ENCODE data around the gene SFXN5. TPM values are rescaled to one million over a fixed set of nuclear protein-coding genes. Genes with fewer than 3 reads are reported as not detected.

Gene SFXN5
- total and polyA plus RNA-seq, 2 of the 8 experiments (the other 6 are each of a cell fraction or from before 2014, with no cell fraction given), result 29.3 to 33.1 TPM

DNA sequence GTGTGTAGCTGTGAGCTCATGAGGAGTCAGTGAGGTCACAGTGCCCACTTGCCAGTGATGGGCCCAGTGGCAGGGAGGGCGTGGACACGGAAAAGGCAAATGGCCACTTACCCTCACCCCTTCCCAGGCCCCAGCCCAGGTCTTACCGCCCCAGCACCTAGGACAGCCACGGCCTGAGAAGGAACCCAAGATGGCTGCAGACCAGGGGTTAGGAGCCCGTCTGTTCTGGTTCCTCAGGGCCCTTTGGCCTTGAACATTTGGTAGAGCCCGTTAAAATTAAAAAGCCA lies 80.1 kb downstream of the SFXN5 start:
- H3K4me1 ChIP-seq (replicated peaks in 1 of 4; ENCODE audit: control insufficient read depth in 3 of 4, insufficient read depth in 4 of 4, low read length in 3 of 4), result peaks cover 0 to 2% (median 0%) of the 10 kb centered on the region in 4 experiments; a peak in 3 of 7 replicates
- H3K9me3 ChIP-seq (ENCODE audit: insufficient read depth in 2 of 2, low read depth in 1 of 2, low read length in 1 of 2), result no peaks in the 10 kb centered on the region
- no peak overlapping the region for H3K18ac ChIP-seq (ENCODE audit: extremely low read depth, low read length)
- no peak overlapping the region for H3K23ac ChIP-seq (ENCODE audit: insufficient read length)
- POLR2A ChIA-PET (ENCODE audit: partially characterized antibody), result interaction anchor here (1.3 kb wide), 1 partner anchor 80 kb away, joined by 3 read pairs; the partner anchor contains the start of gene SFXN5
- H3K4ac ChIP-seq (replicated peaks; ENCODE audit: insufficient read length, low read depth, low read length), result peak overlapping the region; percentile 33
- no peak overlapping the region for H3K4me2 ChIP-seq (ENCODE audit: insufficient read depth in 1 of 2, low read depth in 2 of 2, low read length in 2 of 2)
- H3K14ac ChIP-seq (ENCODE audit: insufficient read length), result no peak overlapping the region
- CTCF ChIA-PET (ENCODE audit: partially characterized antibody), result interaction anchor here (1.0 to 9.0 kb wide), 32 partner anchors 7 to 221 kb away, joined by 3 to 86 read pairs (median 5); no protein-coding TSS in a partner anchor
- no peak overlapping the region for H3K27ac ChIP-seq (ENCODE audit: low read depth, low read length)
- no peak overlapping the region for H4K91ac ChIP-seq (replicated peaks; ENCODE audit: insufficient read length, low read length)
- H2AK5ac ChIP-seq (ENCODE audit: low read depth, low read length), result no peak overlapping the region
- H3K56ac ChIP-seq (replicated peaks; ENCODE audit: insufficient read length, low read depth, low read length), result no peak overlapping the region
- H4K5ac ChIP-seq (ENCODE audit: insufficient read length, low read depth, low read length), result no peak overlapping the region
- H3K4me3 ChIP-seq (ENCODE audit: extremely low read depth in 1 of 4, insufficient read depth in 2 of 4, low read depth in 3 of 4, low read length in 4 of 4), result no peak overlapping the region
- H4K20me1 ChIP-seq (replicated peaks in 1 of 2; ENCODE audit: control insufficient read depth in 1 of 2, insufficient read depth in 2 of 2, low read length in 2 of 2), result peaks cover 2% of the 10 kb centered on the region in 2 experiments
- H3K9ac ChIP-seq (replicated peaks in 1 of 4; ENCODE audit: extremely low read depth in 1 of 4, low read depth in 3 of 4, low read length in 3 of 4), result no peak overlapping the region
- no peak overlapping the region for H2BK12ac ChIP-seq (ENCODE audit: low read depth, low read length)
- H2AFZ ChIP-seq (ENCODE audit: low read length), result no peak overlapping the region
- DNase-seq (ENCODE audit: low read depth in 1 of 2, low spot score in 2 of 2), result peak in 1 of 2 experiments; percentile 35
- 95% methylated on average over 6 of the region's 6 CpGs; no CpG with 5 or more reads in 1 of the 2 experiments for WGBS, 2 experiments (ENCODE audit: extremely low coverage in 1 of 2, insufficient coverage in 1 of 2, insufficient read length in 1 of 2, insufficient replicate concordance in 2 of 2, low coverage in 1 of 2, low lambda C conversion rate in 2 of 2, missing lambda C conversion rate in 1 of 2)
- H2BK20ac ChIP-seq (ENCODE audit: low read length), result no peak overlapping the region
- H2BK5ac ChIP-seq (ENCODE audit: low read depth, low read length), result no peak overlapping the region
- H4K8ac ChIP-seq (ENCODE audit: extremely low read depth, insufficient read depth, low read length), result no peak overlapping the region
- TF ChIP-seq MAX (IDR thresholded peaks at IDR 0.05) (no peak), TAF7 (optimal IDR thresholded peaks at IDR 0.05; ENCODE audit: borderline replicate concordance, low read depth, low read length) (no peak), SIX5 (IDR thresholded peaks at IDR 0.05; ENCODE audit: low read depth, low read length) (no peak), RXRA (IDR thresholded peaks at IDR 0.05; ENCODE audit: insufficient read depth, low read depth, low read length) (no peak), CTBP2 (IDR thresholded peaks at IDR 0.05; ENCODE audit: borderline replicate concordance, insufficient read depth, insufficient read length, low read length) (no peak), JUND (IDR thresholded peaks at IDR 0.05; ENCODE audit: low read length) (no peak), CREB1 (IDR thresholded peaks at IDR 0.05) (no peak)
- TF ChIP-seq, protein P1, sequence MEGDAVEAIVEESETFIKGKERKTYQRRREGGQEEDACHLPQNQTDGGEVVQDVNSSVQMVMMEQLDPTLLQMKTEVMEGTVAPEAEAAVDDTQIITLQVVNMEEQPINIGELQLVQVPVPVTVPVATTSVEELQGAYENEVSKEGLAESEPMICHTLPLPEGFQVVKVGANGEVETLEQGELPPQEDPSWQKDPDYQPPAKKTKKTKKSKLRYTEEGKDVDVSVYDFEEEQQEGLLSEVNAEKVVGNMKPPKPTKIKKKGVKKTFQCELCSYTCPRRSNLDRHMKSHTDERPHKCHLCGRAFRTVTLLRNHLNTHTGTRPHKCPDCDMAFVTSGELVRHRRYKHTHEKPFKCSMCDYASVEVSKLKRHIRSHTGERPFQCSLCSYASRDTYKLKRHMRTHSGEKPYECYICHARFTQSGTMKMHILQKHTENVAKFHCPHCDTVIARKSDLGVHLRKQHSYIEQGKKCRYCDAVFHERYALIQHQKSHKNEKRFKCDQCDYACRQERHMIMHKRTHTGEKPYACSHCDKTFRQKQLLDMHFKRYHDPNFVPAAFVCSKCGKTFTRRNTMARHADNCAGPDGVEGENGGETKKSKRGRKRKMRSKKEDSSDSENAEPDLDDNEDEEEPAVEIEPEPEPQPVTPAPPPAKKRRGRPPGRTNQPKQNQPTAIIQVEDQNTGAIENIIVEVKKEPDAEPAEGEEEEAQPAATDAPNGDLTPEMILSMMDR (IDR thresholded peaks at IDR 0.05; ENCODE audit: control extremely low read depth in 1 of 3, insufficient read depth in 1 of 3, low read depth in 1 of 3, low read length in 3 of 3), result no peak
- H2BK120ac ChIP-seq (replicated peaks; ENCODE audit: low read depth, low read length), result no peak overlapping the region
- no peak for FAIRE-seq
- no peaks in the 10 kb centered on the region for H3K36me3 ChIP-seq (ENCODE audit: control insufficient read depth in 2 of 4, insufficient read depth in 4 of 4, low read length in 3 of 4)
- H3K27me3 ChIP-seq (replicated peaks in 1 of 4; ENCODE audit: control insufficient read depth in 3 of 4, extremely low read depth in 1 of 4, insufficient read depth in 3 of 4, low read length in 3 of 4), result no peaks in the 10 kb centered on the region; a peak in 3 of 7 replicates
- no peaks in the 10 kb centered on the region for H3K79me2 ChIP-seq (ENCODE audit: control insufficient read depth in 1 of 2, insufficient read depth in 2 of 2, low read length in 2 of 2)
- no peak overlapping the region; the same call in 1 of the 2 replicates for H2BK15ac ChIP-seq (ENCODE audit: low read length)
- H3K23me2 ChIP-seq (ENCODE audit: low read depth, low read length), result no peaks in the 10 kb centered on the region
- H3K79me1 ChIP-seq (ENCODE audit: low read depth, low read length), result no peaks in the 10 kb centered on the region
